Thymus (tissue), 11 donors: ENCODE measurements around the gene SLC6A12. TPM values are rescaled to one million over a fixed set of nuclear protein-coding genes. Genes with fewer than 3 reads are reported as not detected.
"Not testable (repeated sequence)": the region's sequence is repeated elsewhere in the genome, so short reads cannot be mapped to it uniquely, and the experiment has no call there.

Experiments used
- DNase-seq, 9 donors: peaks; one replicate each; pipeline ENCODE4 v3.0.0-alpha.2; 2013; ENCODE audit warnings: low spot score in 9 of 9, low read depth in 6 of 9, missing footprints in 1 of 9
- H3K27ac ChIP-seq, 2 donors: one replicate each; pipeline ENCODE4 v1.5.1; 2013; ENCODE audit warnings: control low read depth in 1 of 2, low read depth in 1 of 2, low read length in 1 of 2, mild to moderate bottlenecking in 1 of 2, moderate library complexity in 1 of 2
- H3K27me3 ChIP-seq, 2 donors: one replicate each; pipeline ENCODE4 v1.5.1; 2013; ENCODE audit warnings: low read length in 1 of 2; ENCODE audit not compliant: control insufficient read depth in 2 of 2, insufficient read depth in 1 of 2
- H3K36me3 ChIP-seq, 2 donors: one replicate each; pipeline ENCODE4 v1.5.1; 2013; ENCODE audit warnings: low read length in 1 of 2, mild to moderate bottlenecking in 1 of 2, moderate library complexity in 1 of 2; ENCODE audit not compliant: control insufficient read depth in 2 of 2, insufficient read depth in 2 of 2
- H3K4me1 ChIP-seq, 2 donors: one replicate each; pipeline ENCODE4 v1.5.1; 2013; ENCODE audit warnings: low read length in 2 of 2; ENCODE audit not compliant: control insufficient read depth in 2 of 2, insufficient read depth in 2 of 2
- H3K4me3 ChIP-seq, 2 donors: one replicate each; pipeline ENCODE4 v1.5.1; 2013; ENCODE audit warnings: low read length in 2 of 2, control low read depth in 1 of 2, mild to moderate bottlenecking in 1 of 2
- H3K9me3 ChIP-seq, 2 donors: one replicate each; pipeline ENCODE4 v1.5.1; 2013; ENCODE audit warnings: low read length in 1 of 2, mild to moderate bottlenecking in 1 of 2; ENCODE audit not compliant: control insufficient read depth in 2 of 2, insufficient read depth in 1 of 2
- WGBS: extraction: QIAGEN DNeasy Blood & Tissue Kit; methylation state at CpG from one replicate; pipeline ENCODE4 v1.1.7; 2013; 5-methylcytosine and 5-hydroxymethylcytosine counted together
- polyA plus RNA-seq: library from polyadenylated mRNA; stranded (reverse); fragments of 200-250 nt; gene quantifications from one replicate; pipeline ENCODE4 v1.2.3, GENCODE V29; 2013
- total RNA-seq: library from RNA; stranded (reverse); fragments of 120-200 nt; gene quantifications from one replicate; pipeline ENCODE4 v1.2.4, GENCODE V29; 2013
- donor health status: healthy.

The SLC6A12 gene
- total and polyA plus RNA-seq, 2 donors, result 0.14 to 1.6 TPM

DNA sequence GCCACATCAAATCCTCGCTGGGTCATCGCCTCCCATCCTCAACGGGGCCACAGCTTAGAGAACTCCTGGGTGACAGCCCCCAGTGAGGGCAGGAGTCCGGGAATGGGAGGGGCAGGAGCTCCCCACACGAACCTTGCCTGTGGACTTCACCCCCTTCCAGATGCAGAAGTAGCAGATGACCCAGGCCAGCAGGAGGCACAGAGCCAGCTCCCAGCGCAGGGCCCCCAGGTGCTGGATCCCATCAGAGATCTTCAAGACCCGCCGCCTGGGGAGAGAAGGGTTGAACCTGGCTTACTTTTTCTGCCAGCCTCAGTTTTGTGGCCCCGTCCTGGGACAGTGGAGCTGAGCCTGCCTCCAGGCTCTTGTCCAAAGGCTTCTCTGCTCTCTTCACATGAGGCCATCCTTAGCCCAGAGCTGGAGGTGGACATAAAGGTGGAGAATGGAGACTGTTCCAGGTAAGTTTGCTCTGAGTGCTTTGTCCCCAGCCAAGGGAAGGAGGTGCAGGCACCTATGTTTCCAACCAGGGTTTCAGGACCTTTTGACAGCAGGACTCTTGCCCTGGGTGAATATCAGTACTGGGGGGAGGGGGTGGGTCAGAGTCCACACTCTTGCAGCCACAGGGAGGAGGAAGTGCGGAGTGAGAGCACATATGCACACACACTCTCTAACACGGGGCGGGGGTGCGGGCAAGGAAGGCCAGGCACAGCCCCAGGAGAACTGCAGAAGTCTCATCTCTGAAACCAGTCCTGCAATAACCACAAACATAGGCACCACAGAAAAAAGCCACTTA is 23.3 kb upstream of the SLC6A12 start:
- WGBS, result 95% methylated on average over 13 of the region's 13 CpGs
- H3K4me1 ChIP-seq, result no peaks in the 10 kb centered on the region
- no peak for DNase-seq
- H3K9me3 ChIP-seq, result peaks cover 1 to 24% of the 10 kb centered on the region in 2 donors
- no peaks in the 10 kb centered on the region for H3K36me3 ChIP-seq
- H3K27ac ChIP-seq, result no peak overlapping the region
- H3K27me3 ChIP-seq, result peaks cover 0 to 3% of the 10 kb centered on the region in 2 donors
- no peak overlapping the region for H3K4me3 ChIP-seq

GRCh38 chr12:236445-236844 is 22.5 kb upstream of the SLC6A12 start:
- Histone ChIP-seq H3K36me3 (no peaks in the 10 kb centered on the region), H3K4me1 (no peaks in the 10 kb centered on the region), H3K27ac (no peak overlapping the region), H3K4me3 (no peak overlapping the region), H3K9me3 (peaks cover 1 to 24% of the 10 kb centered on the region in 2 donors), H3K27me3 (peaks cover 0 to 3% of the 10 kb centered on the region in 2 donors)
- no peak for DNase-seq
- WGBS, result 97% methylated on average over 3 of the region's 3 CpGs

DNA sequence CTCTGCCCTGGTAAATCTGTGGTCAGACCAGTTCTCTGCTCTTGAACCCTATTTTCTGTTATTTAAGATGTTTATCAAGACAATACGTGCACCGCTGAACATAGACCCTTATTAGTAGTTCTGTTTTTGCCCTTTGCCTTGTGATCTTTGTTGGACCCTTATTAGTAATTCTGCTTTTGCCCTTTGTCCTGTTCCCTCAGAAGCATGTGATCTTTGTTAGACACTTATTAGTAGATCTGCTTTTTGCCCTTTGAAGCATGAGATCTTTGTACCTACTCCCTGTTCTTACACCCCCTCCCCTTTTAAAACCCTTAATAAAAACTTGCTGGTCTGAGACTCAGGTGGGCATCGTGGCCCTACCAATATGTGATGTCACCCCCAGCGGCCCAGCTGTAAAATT is 22.0 kb upstream of the SLC6A12 start:
- not testable (repeated sequence) for H3K27ac ChIP-seq, H3K36me3 ChIP-seq, DNase-seq, H3K4me1 ChIP-seq, H3K4me3 ChIP-seq, H3K27me3 ChIP-seq
- 89% methylated on average over 4 of the region's 4 CpGs for WGBS
- peaks cover 1 to 24% of the 10 kb centered on the region in 2 donors for H3K9me3 ChIP-seq

DNA sequence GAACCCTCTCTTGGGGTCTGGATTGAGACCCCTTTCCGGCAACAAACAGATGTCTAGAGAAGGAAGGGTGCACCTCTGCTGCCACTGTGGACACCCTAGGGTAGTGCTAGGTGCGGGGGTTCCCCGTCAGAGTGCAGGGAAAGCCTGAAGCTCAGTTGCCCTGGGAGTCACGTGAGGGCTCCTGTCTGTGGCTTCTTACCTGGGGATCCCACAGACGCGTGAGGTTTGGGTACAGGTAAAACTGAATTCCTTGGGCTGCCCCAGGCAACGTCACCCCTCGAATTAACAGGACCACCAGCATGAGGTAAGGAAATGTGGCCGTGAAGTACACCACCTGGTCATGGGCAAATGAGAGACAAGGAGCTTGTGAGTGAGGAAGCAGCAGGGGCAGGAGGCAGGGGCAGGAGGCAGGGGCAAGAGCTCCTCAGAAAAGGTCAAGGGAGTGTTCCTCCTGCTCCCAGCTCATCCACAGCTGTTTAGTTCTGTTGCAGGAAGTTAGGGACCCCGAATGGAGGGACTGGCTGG is 21.0 kb upstream of the SLC6A12 start:
- 96% methylated on average over 10 of the region's 10 CpGs for WGBS
- no peak for DNase-seq
- H3K9me3 ChIP-seq, result peaks cover 1 to 24% of the 10 kb centered on the region in 2 donors
- H3K36me3 ChIP-seq, result no peaks in the 10 kb centered on the region
- no peak overlapping the region for H3K4me3 ChIP-seq
- no peaks in the 10 kb centered on the region for H3K4me1 ChIP-seq
- peaks cover 0 to 7% of the 10 kb centered on the region in 2 donors for H3K27me3 ChIP-seq
- no peak overlapping the region for H3K27ac ChIP-seq

GRCh38 chr12:234019-234418 is 20.1 kb upstream of the SLC6A12 start:
- no peaks in the 10 kb centered on the region for H3K4me1 ChIP-seq
- H3K36me3 ChIP-seq, result no peaks in the 10 kb centered on the region
- peaks cover 1 to 24% of the 10 kb centered on the region in 2 donors for H3K9me3 ChIP-seq
- WGBS, result 83% methylated on average over 7 of the region's 7 CpGs
- no peak for DNase-seq
- peaks cover 0 to 9% of the 10 kb centered on the region in 2 donors for H3K27me3 ChIP-seq
- no peak overlapping the region for H3K27ac ChIP-seq
- no peak overlapping the region for H3K4me3 ChIP-seq

- H3K4me1 ChIP-seq, result no peaks in the 10 kb centered on the region
- 83% methylated on average over 3 of the region's 3 CpGs for WGBS
- DNase-seq, result no peak
Observed at GRCh38 chr12:233615-233968, 19.6 kb upstream of the SLC6A12 start.

GRCh38 chr12:232731-233614 is 19.0 kb upstream of the SLC6A12 start:
- 73% methylated on average over 19 of the region's 19 CpGs for WGBS
- H3K9me3 ChIP-seq, result peaks cover 1 to 24% of the 10 kb centered on the region in 2 donors
- no peak overlapping the region for H3K4me3 ChIP-seq
- H3K4me1 ChIP-seq, result no peaks in the 10 kb centered on the region
- peaks cover 0 to 9% of the 10 kb centered on the region in 2 donors for H3K27me3 ChIP-seq
- no peak for DNase-seq
- no peaks in the 10 kb centered on the region for H3K36me3 ChIP-seq
- H3K27ac ChIP-seq, result no peak overlapping the region

More at GRCh38 chr12:233615-233968, 19.6 kb upstream of the SLC6A12 start:
- Histone ChIP-seq H3K4me3 (no peak overlapping the region), H3K27me3 (peaks cover 0 to 9% of the 10 kb centered on the region in 2 donors), H3K36me3 (no peaks in the 10 kb centered on the region), H3K9me3 (peaks cover 1 to 24% of the 10 kb centered on the region in 2 donors), H3K27ac (no peak overlapping the region)

GRCh38 chr12:230925-231671 is 17.1 kb upstream of the SLC6A12 start:
- no peak overlapping the region for H3K27ac ChIP-seq
- no peak overlapping the region for H3K4me3 ChIP-seq
- no peaks in the 10 kb centered on the region for H3K4me1 ChIP-seq
- peaks cover 0 to 7% of the 10 kb centered on the region in 2 donors for H3K9me3 ChIP-seq
- no peak for DNase-seq
- peaks cover 0 to 9% of the 10 kb centered on the region in 2 donors for H3K27me3 ChIP-seq
- no peaks in the 10 kb centered on the region for H3K36me3 ChIP-seq
- 87% methylated on average over 14 of the region's 14 CpGs for WGBS
